DND-41 (cell line): Measurements from ENCODE around the gene HAUS5.

Source experiments
- ATAC-seq: fragments of 200-7000 bp; cut with Tn5 transposase; 3 replicates; pipeline ENCODE4 v1.9.1; 2021; ENCODE audit warnings: low read depth; ENCODE audit not compliant: insufficient read depth
- DNase-seq: peaks from one replicate; pipeline ENCODE4 v3.0.0-alpha.2; 2020
- H2AFZ ChIP-seq: 2 replicates; pipeline ENCODE4 v1.6.0; 2012; ENCODE audit warnings: low read depth, low read length
- H3K27ac ChIP-seq: 2 replicates; pipeline ENCODE4 v1.5.1; 2012; ENCODE audit warnings: low read length, inconsistent platforms
- H3K27me3 ChIP-seq: fragments of 200-600 bp; sonication (generic); 2 replicates; pipeline ENCODE4 v1.6.0; 2012; ENCODE audit warnings: low read length, mild to moderate bottlenecking, inconsistent platforms; ENCODE audit not compliant: insufficient read depth, poor library complexity
- H3K36me3 ChIP-seq: 2 replicates; pipeline ENCODE4 v1.5.1; 2012; ENCODE audit warnings: low read length, inconsistent platforms; ENCODE audit not compliant: insufficient read depth
- H3K4me1 ChIP-seq: 2 replicates; pipeline ENCODE4 v1.5.1; 2012; ENCODE audit warnings: mild to moderate bottlenecking, low read length; ENCODE audit not compliant: insufficient read depth
- H3K4me2 ChIP-seq: 2 replicates; pipeline ENCODE4 v1.6.0; 2012; ENCODE audit warnings: mild to moderate bottlenecking, moderate library complexity, low read length, inconsistent platforms; ENCODE audit not compliant: insufficient read depth
- H3K4me3 ChIP-seq, 2 experiments: fragments of 200-600 bp in 1 of 2; shearing (Covaris generic) in 1 of 2; 2 replicates each; pipeline ENCODE4 v1.5.1; 2012 to 2016; ENCODE audit warnings: inconsistent platforms in 2 of 2, low read length in 2 of 2, mild to moderate bottlenecking in 2 of 2, low read depth in 1 of 2, moderate library complexity in 1 of 2
- H3K79me2 ChIP-seq: 2 replicates; pipeline ENCODE4 v1.6.0; 2012; ENCODE audit warnings: low read length, inconsistent platforms; ENCODE audit not compliant: insufficient read depth
- H3K9ac ChIP-seq: 2 replicates; pipeline ENCODE4 v1.6.0; 2012; ENCODE audit warnings: low read depth, mild to moderate bottlenecking, inconsistent platforms, low read length, moderate library complexity
- H3K9me3 ChIP-seq: 2 replicates; pipeline ENCODE4 v1.5.1; 2012; ENCODE audit warnings: low read length, moderate library complexity, mild to moderate bottlenecking, inconsistent platforms; ENCODE audit not compliant: insufficient read depth, severe bottlenecking
- H4K20me1 ChIP-seq: 2 replicates; pipeline ENCODE4 v1.6.0; 2012; ENCODE audit warnings: low read length; ENCODE audit not compliant: insufficient read depth
- CTCF ChIP-seq: IDR thresholded peaks from 2 replicates; pipeline ENCODE4 v1.5.1; 2012; ENCODE audit warnings: borderline replicate concordance, low read length, moderate library complexity, mild to moderate bottlenecking; ENCODE audit not compliant: poor library complexity, severe bottlenecking; ENCODE audit errors: extremely low read depth
- EZH2 ChIP-seq: IDR thresholded peaks from 3 replicates; pipeline ENCODE4 v1.6.1; 2012; ENCODE audit warnings: borderline replicate concordance, low read depth, mild to moderate bottlenecking, moderate library complexity, low read length, inconsistent platforms; ENCODE audit not compliant: severe bottlenecking

The HAUS5 gene

GRCh38 chr19:35661995-35662340 is 49.4 kb downstream of the HAUS5 start:
- H3K4me2 ChIP-seq: no peak overlapping the region
- H3K9me3 ChIP-seq: no peaks in the 10 kb centered on the region
- no peak overlapping the region for H3K9ac ChIP-seq
- TF ChIP-seq CTCF (no peak), EZH2 (no peak)
- no peak overlapping the region for H3K27ac ChIP-seq
- H4K20me1 ChIP-seq: no peaks in the 10 kb centered on the region
- H2AFZ ChIP-seq: no peak overlapping the region
- DNase-seq (no peak), ATAC-seq (no peak)
- H3K4me3 ChIP-seq: no peak overlapping the region
- H3K79me2 ChIP-seq: no peaks in the 10 kb centered on the region
- no peaks in the 10 kb centered on the region for H3K27me3 ChIP-seq
- H3K4me1 ChIP-seq: no peaks in the 10 kb centered on the region
- H3K36me3 ChIP-seq: peaks cover 32% of the 10 kb centered on the region

- H3K36me3 ChIP-seq: peaks cover 16% of the 10 kb centered on the region; the same call in 1 of the 2 replicates
- ATAC-seq: no peak
- no peak overlapping the region for H3K4me3 ChIP-seq
- no peaks in the 10 kb centered on the region for H3K79me2 ChIP-seq
- TF ChIP-seq CTCF (no peak), EZH2 (no peak)
- no peak for DNase-seq
- H3K27ac ChIP-seq: no peak overlapping the region
- H3K4me2 ChIP-seq: no peak overlapping the region
- no peak overlapping the region for H3K9ac ChIP-seq
- H2AFZ ChIP-seq: no peak overlapping the region
- H3K27me3 ChIP-seq: no peaks in the 10 kb centered on the region
- no peaks in the 10 kb centered on the region for H3K4me1 ChIP-seq
- no peaks in the 10 kb centered on the region for H4K20me1 ChIP-seq
- no peaks in the 10 kb centered on the region for H3K9me3 ChIP-seq
Measured at GRCh38 chr19:35663981-35664380, 51.4 kb downstream of the HAUS5 start.

- Histone ChIP-seq H3K9me3 (no peaks in the 10 kb centered on the region), H2AFZ (no peak overlapping the region), H3K9ac (no peak overlapping the region), H3K36me3 (peaks cover 9% of the 10 kb centered on the region; the same call in 1 of the 2 replicates), H3K4me2 (no peak overlapping the region), H3K4me3 (no peak overlapping the region), H4K20me1 (0 out of 2 replicates have a peak, but pooled peaks cover 4% of the 10 kb centered on the region), H3K79me2 (no peaks in the 10 kb centered on the region), H3K4me1 (no peaks in the 10 kb centered on the region), H3K27ac (no peak overlapping the region), H3K27me3 (no peaks in the 10 kb centered on the region)
- ATAC-seq: no peak
- DNase-seq: no peak
- TF ChIP-seq EZH2 (no peak), CTCF (no peak)
Measured at GRCh38 chr19:35665157-35665556, 52.6 kb downstream of the HAUS5 start.

GRCh38 chr19:35665604-35666003 is 53.1 kb downstream of the HAUS5 start:
- Histone ChIP-seq H3K27ac (no peak overlapping the region), H3K79me2 (no peaks in the 10 kb centered on the region), H3K9me3 (no peaks in the 10 kb centered on the region), H3K27me3 (no peaks in the 10 kb centered on the region), H4K20me1 (0 out of 2 replicates have a peak, but pooled peaks cover 4% of the 10 kb centered on the region), H3K4me1 (no peaks in the 10 kb centered on the region), H3K4me2 (no peak overlapping the region), H3K36me3 (peaks cover 9% of the 10 kb centered on the region; the same call in 1 of the 2 replicates), H3K4me3 (no peak overlapping the region), H3K9ac (no peak overlapping the region), H2AFZ (no peak overlapping the region)
- no peak for ATAC-seq
- TF ChIP-seq EZH2 (no peak), CTCF (no peak)
- DNase-seq: no peak
